Activated naive CD4-positive, alpha-beta T cell treated with anti-CD3 and anti-CD28 coated beads, Interleukin-2, amount 50 U/mL, for 16 hours (primary cell): ENCODE data around the gene GTF2H4.
"Not testable (repeated sequence)": the region's sequence is repeated elsewhere in the genome, so short reads cannot be mapped to it uniquely, and the experiment has no call there.

ENCODE experiments used
- DNase-seq: peaks from one replicate; pipeline ENCODE4 v3.0.0-alpha.2; 2020

The GTF2H4 gene

GRCh38 chr6:30907758-30908591 is at the start of gene GTF2H4:
TSS of gene GTF2H4 (plus strand) at chr6:30908207.
- peak; percentile 96 for DNase-seq

GRCh38 chr6:30859726-30860125 is 48.3 kb upstream of the GTF2H4 start:
- DNase-seq = not testable (repeated sequence)

DNA sequence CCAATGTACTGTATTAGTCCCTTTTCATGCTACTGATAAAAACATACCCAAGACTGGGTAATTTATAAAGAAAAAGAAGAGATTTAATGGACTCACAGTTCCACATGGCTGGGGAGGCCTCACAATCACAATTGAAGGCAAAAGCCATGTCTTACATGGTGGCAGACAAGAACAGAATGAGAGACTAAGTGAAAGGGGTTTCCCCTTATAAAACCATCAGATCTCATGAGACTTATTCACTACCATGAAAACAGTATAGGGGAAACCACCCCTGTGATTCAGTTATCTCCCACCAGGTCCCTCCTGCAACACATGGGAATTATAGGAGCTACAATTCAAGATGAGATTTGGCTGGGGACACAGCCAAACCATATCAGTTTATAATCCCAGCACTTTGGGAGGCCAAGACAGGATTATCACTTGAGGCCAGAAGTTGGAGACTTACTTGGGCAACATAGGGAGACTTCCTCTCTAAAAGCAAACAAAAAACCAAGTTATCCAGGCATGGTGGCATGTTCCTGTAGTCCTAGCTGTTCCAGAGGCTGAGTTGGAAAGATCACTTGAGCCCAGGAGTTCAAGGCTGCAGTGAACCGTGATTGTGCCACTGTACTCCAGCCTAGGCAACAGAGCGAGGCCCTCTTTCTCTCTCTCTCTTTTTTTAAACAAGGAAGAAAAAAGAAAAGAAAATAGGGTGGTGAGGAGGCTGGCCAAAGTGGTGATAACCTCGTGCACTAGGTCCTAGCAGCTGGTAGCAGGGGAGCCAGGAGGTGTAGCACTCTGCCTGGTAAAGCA is 46.6 kb upstream of the GTF2H4 start:
- no peak for DNase-seq

DNA sequence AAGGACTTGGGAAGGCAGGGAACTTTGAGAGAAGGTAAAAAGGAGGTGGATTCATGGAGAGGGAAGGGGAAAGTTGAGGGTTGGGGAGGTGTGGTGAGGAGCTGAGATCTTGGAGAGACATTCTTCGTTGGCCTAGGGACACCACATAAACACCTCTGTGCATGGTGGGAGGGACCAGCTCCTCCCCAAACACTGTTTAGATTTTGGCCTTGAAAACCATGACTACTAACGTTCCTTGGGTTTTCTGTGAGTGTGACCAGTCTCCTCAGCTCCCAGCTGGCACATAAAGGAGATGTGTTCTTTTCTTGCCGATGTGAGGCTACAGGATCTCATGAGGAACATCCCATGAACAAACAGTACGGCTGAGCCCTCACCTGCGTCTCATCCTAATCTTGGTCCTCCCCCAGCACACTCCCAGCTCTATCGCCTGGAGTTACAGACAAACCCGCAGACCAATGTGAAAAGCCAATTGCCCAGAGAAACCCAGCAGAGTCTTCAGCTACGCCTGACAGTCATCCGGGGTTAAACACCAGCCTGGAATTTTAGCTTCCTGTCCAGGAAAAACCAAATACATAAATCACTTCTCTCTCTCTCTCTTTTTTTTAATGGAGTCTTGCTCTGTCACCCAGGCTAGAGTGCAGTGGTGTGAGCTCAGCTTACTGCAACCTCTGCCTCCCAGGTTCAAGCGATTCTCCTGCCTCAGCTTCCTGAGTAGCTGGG is 45.7 kb upstream of the GTF2H4 start:
- no peak for DNase-seq

DNA sequence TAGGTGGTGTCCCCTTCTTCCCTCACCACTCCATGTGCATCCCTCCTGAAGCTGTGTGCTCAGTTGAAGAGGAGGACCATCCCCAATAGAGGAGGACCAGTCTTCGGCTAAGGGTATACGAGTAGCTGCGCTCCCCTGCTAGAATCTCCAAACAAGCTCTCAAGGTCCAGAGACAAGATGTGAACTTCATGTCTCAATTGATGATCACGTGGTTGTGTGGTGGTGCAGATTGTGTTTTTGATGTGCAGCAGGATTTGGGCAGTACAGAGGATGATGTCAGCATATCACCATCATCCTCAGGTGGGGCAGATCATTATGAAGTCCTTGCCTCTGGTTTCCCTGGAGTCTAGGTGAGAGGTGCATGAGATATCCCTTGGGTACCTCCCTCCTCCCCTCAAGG is 43.7 kb upstream of the GTF2H4 start:
- no peak for DNase-seq

DNA sequence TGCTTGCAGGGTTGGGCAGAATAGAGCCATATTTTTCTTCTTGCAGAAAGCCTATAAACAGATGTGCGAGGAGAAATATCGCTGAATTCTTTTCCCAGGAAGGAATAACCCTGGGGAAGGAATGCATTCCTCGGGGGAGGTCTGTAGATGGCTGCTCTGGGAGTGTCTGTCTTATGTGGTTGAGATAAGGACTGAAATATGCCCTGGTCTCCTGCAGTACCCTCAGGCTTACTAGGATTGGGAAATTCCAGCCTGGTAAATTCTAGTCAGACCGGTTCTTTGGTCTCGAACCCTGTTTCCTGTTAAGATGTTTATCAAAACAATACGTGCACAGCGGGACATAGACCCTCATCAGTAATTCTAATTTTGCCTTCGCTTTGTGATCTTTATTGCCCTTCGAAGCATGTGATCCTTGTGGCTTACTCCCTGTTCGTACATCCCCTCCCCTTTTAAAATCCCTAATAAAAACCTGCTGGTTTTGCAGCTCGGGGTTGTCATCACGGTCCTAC is 38.7 kb upstream of the GTF2H4 start:
- DNase-seq = not testable (repeated sequence)

DNA sequence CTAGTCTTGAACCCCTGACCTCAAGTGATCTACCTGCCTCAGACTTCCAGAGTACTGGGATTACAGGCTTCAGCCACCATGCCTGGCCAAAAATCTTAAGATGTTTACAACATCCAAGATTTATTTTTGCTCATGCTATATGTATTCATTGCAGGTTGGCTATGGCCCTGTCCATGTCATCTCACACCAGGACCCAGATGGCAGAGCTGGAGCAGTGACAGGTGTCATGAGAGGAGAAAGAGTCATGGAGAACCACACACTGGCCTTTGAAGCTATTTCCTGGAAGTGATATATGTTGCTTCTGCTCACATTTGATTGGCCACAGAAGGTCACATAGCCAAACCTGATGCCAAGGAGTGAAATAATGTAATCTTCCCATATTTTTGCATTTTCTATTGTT is 37.5 kb upstream of the GTF2H4 start:
- DNase-seq = no peak

- no peak for DNase-seq
These were observed 36.3 kb upstream of the GTF2H4 start for GRCh38 chr6:30871592-30872183.

GRCh38 chr6:30873137-30873640 is 34.8 kb upstream of the GTF2H4 start:
- no peak for DNase-seq

DNA sequence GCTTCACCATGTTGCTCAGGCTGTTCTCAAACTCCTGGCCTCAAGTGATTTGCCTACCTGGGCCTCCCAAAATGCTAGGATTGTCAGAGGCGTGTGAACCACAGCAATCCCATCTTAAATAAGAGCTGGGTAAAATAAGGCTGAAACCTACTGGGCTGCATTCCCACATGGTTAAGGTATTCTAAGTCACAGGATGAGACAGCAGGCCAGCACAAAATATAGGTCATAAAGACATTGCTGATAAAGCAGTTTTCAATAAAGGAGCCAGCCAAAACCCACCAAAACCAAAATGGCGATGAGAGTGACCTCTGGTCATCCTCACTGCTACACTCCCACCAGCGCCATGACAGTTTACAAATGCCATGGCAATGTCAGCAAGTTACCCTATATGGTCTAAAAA is 34.2 kb upstream of the GTF2H4 start:
- DNase-seq = not testable (repeated sequence)

GRCh38 chr6:30875244-30876038 is 32.6 kb upstream of the GTF2H4 start:
- no peak for DNase-seq

- DNase-seq = no peak
These were observed 31.8 kb upstream of the GTF2H4 start for GRCh38 chr6:30876039-30876730.

- DNase-seq = peak; percentile 72
These were observed 30.4 kb upstream of the GTF2H4 start for GRCh38 chr6:30877419-30878262.

GRCh38 chr6:30879684-30880427 is 28.2 kb upstream of the GTF2H4 start:
- DNase-seq = no peak

- no peak for DNase-seq
These were observed 27.2 kb upstream of the GTF2H4 start for GRCh38 chr6:30880698-30881252.

DNA sequence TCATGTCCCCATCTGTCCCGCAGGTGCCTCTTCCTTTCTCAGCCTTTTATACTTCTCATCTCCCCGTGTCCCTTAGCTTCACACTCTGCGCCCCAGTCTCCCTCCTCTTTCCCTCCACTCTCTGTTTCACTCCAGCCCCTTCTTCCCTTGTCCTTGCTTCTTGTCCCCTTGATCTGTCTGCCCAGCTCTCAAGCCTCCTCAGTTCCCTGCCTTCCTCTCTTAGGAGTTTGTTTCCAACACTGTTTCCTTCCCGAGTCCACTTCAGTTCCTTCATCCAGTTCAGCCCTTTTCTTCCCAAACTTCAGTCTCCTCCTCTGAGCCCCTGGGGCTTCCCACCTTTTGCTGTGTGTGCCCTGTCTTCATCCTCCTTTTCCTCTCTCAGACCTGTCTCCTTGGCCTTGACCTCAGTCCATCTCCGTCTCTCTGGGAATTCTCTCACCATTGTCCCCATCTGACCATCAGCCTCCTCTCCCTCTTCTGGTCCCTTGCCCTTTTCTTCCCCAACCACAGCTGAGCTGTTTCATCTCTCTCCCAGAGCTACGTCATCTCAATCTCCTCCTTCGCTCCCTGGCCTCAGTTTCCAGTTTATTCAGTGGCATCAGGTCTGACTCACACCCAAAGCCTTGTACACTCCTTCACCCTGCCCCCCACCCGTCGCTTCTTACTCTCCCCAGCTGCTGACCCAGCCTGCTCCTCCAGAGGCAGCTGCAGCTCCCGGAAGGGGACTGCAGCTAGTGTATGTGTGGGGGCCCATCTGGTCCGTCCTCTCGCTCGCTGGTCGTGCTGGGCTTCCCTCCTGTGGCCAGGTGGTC is 26.4 kb upstream of the GTF2H4 start:
- no peak for DNase-seq

DNA sequence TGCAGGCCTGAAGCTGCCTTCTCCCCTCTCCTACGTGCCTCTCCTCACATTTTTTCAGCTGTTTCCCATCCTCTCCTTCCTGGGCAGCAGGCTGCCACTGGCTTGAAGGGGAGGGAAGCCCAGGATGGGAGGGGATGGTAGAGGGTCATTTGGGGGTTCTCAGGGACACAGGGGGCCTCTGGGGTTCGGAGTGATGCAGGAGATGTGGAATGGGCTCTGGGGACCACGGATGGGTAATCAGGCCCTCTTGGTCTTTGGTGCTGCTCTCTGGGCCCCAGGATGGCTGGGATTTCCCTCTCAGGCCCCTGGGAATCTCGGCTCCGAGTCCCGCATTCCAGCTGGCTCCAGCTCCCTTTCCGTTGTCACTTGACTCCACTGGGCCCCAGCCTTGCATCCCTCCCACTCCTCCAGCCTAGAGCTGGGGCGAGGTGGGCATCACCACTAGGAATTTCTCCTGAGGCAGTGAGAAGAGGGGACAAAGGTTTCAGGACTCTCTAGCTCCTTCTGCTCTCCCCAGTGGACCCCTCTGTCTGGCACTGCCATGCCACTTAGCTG is 25.7 kb upstream of the GTF2H4 start:
- DNase-seq = no peak
